ENCODE results near the gene ERCC6L.
A peak's percentile ranks its signal among the peaks of the same experiment; 100 is the strongest.

Gene ERCC6L

GRCh38 chrX:72276478-72276953 lies 37.7 kb upstream of the ERCC6L start:
- Histone ChIP-seq H3K4ac (ENCODE audit: low read length) (no peak overlapping the region), H2BK12ac (ENCODE audit: low read length) (no peak overlapping the region), H3K4me3 (ENCODE audit: low read length in 2 of 2) (peak overlapping the region; percentile 88 to 90), H3K18ac (ENCODE audit: low read length) (peak overlapping the region; percentile 89), H3K4me1 (ENCODE audit: control insufficient read depth in 2 of 2, insufficient read depth in 1 of 2, low read depth in 1 of 2, low read length in 2 of 2) (peaks cover 10 to 16% of the 10 kb centered on the region in 2 donors), H3K23ac (ENCODE audit: low read depth, low read length, poor library complexity) (no peak overlapping the region), H3K9ac (ENCODE audit: low read depth, low read length, poor library complexity) (peak overlapping the region; percentile 81), H4K8ac (ENCODE audit: low read depth, low read length) (no peak overlapping the region), H2BK15ac (ENCODE audit: low read length) (no peak overlapping the region), H2AK5ac (ENCODE audit: low read depth, low read length) (no peak overlapping the region), H4K91ac (ENCODE audit: low read depth, low read length, poor library complexity) (no peak overlapping the region), H2AFZ (ENCODE audit: low read length) (peak overlapping the region; percentile 89), H3K27ac (replicated peaks; ENCODE audit: low read length) (peak overlapping the region; percentile 39), H3K9me3 (replicated peaks in 1 of 2; ENCODE audit: control insufficient read depth in 2 of 2, insufficient read depth in 1 of 2, low read depth in 1 of 2, low read length in 2 of 2) (no peaks in the 10 kb centered on the region), H3K14ac (ENCODE audit: low read length) (no peak overlapping the region), H2BK120ac (ENCODE audit: low read depth, low read length) (no peak overlapping the region), H3K4me2 (ENCODE audit: insufficient read depth, low read length, poor library complexity, severe bottlenecking) (peak overlapping the region; percentile 33), H3K27me3 (ENCODE audit: control insufficient read depth in 3 of 3, insufficient read depth in 3 of 3, low read depth in 1 of 3, low read length in 3 of 3) (peaks cover 0 to 5% (median 0%) of the 10 kb centered on the region in 3 experiments), H3K36me3 (replicated peaks in 1 of 2; ENCODE audit: control insufficient read depth in 2 of 2, insufficient read depth in 2 of 2, low read length in 2 of 2) (peaks cover 31 to 50% of the 10 kb centered on the region in 2 donors), H2BK5ac (ENCODE audit: low read length) (no peak overlapping the region), H3K79me1 (ENCODE audit: low read depth, low read length) (peaks cover 4% of the 10 kb centered on the region)
- no CpG with 5 or more reads among the region's 18 CpGs for WGBS, 2 donors (ENCODE audit: extremely low coverage in 2 of 2, insufficient read length in 2 of 2, insufficient replicate concordance in 1 of 2)
- DNase-seq (ENCODE audit: low spot score) = no peak

DNA sequence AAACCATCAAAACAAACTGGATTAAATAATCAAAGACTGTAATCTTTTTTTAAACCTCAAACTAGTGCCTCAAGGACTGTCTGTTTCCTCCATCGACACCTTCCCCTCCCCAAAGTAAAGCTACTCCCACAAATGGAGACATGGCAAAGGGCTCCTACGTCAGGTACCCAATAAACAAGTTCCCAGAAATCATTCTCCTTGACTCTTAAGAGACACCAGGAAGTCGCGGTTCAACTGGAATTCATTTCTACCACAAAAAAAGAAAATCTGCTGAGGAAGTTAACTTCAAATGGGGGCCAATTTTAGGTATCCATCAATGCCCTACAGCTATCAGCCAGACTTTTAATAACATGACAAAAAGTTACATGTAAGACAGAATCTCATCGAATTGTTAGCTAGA lies 35.7 kb upstream of the ERCC6L start:
- Histone ChIP-seq H4K91ac (ENCODE audit: low read depth, low read length, poor library complexity) (no peak overlapping the region), H2AK5ac (ENCODE audit: low read depth, low read length) (no peak overlapping the region), H3K4me1 (ENCODE audit: control insufficient read depth in 2 of 2, insufficient read depth in 1 of 2, low read depth in 1 of 2, low read length in 2 of 2) (peaks cover 5 to 9% of the 10 kb centered on the region in 2 donors), H3K23ac (ENCODE audit: low read depth, low read length, poor library complexity) (no peak overlapping the region), H3K9me3 (replicated peaks in 1 of 2; ENCODE audit: control insufficient read depth in 2 of 2, insufficient read depth in 1 of 2, low read depth in 1 of 2, low read length in 2 of 2) (no peaks in the 10 kb centered on the region), H2BK5ac (ENCODE audit: low read length) (no peak overlapping the region), H3K27me3 (ENCODE audit: control insufficient read depth in 3 of 3, insufficient read depth in 3 of 3, low read depth in 1 of 3, low read length in 3 of 3) (peaks cover 0 to 5% (median 0%) of the 10 kb centered on the region in 3 experiments), H3K27ac (replicated peaks; ENCODE audit: low read length) (no peak overlapping the region), H2AFZ (ENCODE audit: low read length) (no peak overlapping the region), H3K36me3 (replicated peaks in 1 of 2; ENCODE audit: control insufficient read depth in 2 of 2, insufficient read depth in 2 of 2, low read length in 2 of 2) (peaks cover 40 to 69% of the 10 kb centered on the region in 2 donors), H2BK15ac (ENCODE audit: low read length) (no peak overlapping the region), H3K14ac (ENCODE audit: low read length) (no peak overlapping the region), H4K8ac (ENCODE audit: low read depth, low read length) (no peak overlapping the region), H2BK120ac (ENCODE audit: low read depth, low read length) (no peak overlapping the region), H3K18ac (ENCODE audit: low read length) (no peak overlapping the region), H3K79me1 (ENCODE audit: low read depth, low read length) (peaks cover 4% of the 10 kb centered on the region), H3K9ac (ENCODE audit: low read depth, low read length, poor library complexity) (no peak overlapping the region), H3K4me2 (ENCODE audit: insufficient read depth, low read length, poor library complexity, severe bottlenecking) (no peak overlapping the region), H3K4me3 (ENCODE audit: low read length in 2 of 2) (no peak overlapping the region), H3K4ac (ENCODE audit: low read length) (no peak overlapping the region), H2BK12ac (ENCODE audit: low read length) (no peak overlapping the region)
- no peak for DNase-seq (ENCODE audit: low spot score)
- WGBS, 2 donors (ENCODE audit: extremely low coverage in 2 of 2, insufficient read length in 2 of 2, insufficient replicate concordance in 1 of 2) = no CpG with 5 or more reads among the region's 5 CpGs

GRCh38 chrX:72273718-72274117 lies 34.9 kb upstream of the ERCC6L start:
- H2BK5ac ChIP-seq (ENCODE audit: low read length) = no peak overlapping the region
- peaks cover 0 to 3% (median 0%) of the 10 kb centered on the region in 3 experiments for H3K27me3 ChIP-seq (ENCODE audit: control insufficient read depth in 3 of 3, insufficient read depth in 3 of 3, low read depth in 1 of 3, low read length in 3 of 3)
- peaks cover 40 to 78% of the 10 kb centered on the region in 2 donors for H3K36me3 ChIP-seq (replicated peaks in 1 of 2; ENCODE audit: control insufficient read depth in 2 of 2, insufficient read depth in 2 of 2, low read length in 2 of 2)
- H2BK120ac ChIP-seq (ENCODE audit: low read depth, low read length) = no peak overlapping the region
- no CpG with 5 or more reads among the region's 6 CpGs for WGBS, 2 donors (ENCODE audit: extremely low coverage in 2 of 2, insufficient read length in 2 of 2, insufficient replicate concordance in 1 of 2)
- no peak overlapping the region for H2AFZ ChIP-seq (ENCODE audit: low read length)
- no peak overlapping the region for H2BK12ac ChIP-seq (ENCODE audit: low read length)
- no peak overlapping the region for H3K14ac ChIP-seq (ENCODE audit: low read length)
- no peaks in the 10 kb centered on the region for H3K9me3 ChIP-seq (replicated peaks in 1 of 2; ENCODE audit: control insufficient read depth in 2 of 2, insufficient read depth in 1 of 2, low read depth in 1 of 2, low read length in 2 of 2)
- peaks cover 5 to 9% of the 10 kb centered on the region in 2 donors for H3K4me1 ChIP-seq (ENCODE audit: control insufficient read depth in 2 of 2, insufficient read depth in 1 of 2, low read depth in 1 of 2, low read length in 2 of 2)
- no peak overlapping the region for H2AK5ac ChIP-seq (ENCODE audit: low read depth, low read length)
- no peak overlapping the region for H3K4ac ChIP-seq (ENCODE audit: low read length)
- H4K8ac ChIP-seq (ENCODE audit: low read depth, low read length) = no peak overlapping the region
- H3K79me1 ChIP-seq (ENCODE audit: low read depth, low read length) = peaks cover 4% of the 10 kb centered on the region
- H3K18ac ChIP-seq (ENCODE audit: low read length) = no peak overlapping the region
- no peak overlapping the region for H3K23ac ChIP-seq (ENCODE audit: low read depth, low read length, poor library complexity)
- no peak overlapping the region for H2BK15ac ChIP-seq (ENCODE audit: low read length)
- H3K4me3 ChIP-seq (ENCODE audit: low read length in 2 of 2) = no peak overlapping the region
- no peak overlapping the region for H3K9ac ChIP-seq (ENCODE audit: low read depth, low read length, poor library complexity)
- DNase-seq (ENCODE audit: low spot score) = no peak
- no peak overlapping the region for H3K4me2 ChIP-seq (ENCODE audit: insufficient read depth, low read length, poor library complexity, severe bottlenecking)
- H4K91ac ChIP-seq (ENCODE audit: low read depth, low read length, poor library complexity) = no peak overlapping the region
- no peak overlapping the region for H3K27ac ChIP-seq (replicated peaks; ENCODE audit: low read length)

DNA sequence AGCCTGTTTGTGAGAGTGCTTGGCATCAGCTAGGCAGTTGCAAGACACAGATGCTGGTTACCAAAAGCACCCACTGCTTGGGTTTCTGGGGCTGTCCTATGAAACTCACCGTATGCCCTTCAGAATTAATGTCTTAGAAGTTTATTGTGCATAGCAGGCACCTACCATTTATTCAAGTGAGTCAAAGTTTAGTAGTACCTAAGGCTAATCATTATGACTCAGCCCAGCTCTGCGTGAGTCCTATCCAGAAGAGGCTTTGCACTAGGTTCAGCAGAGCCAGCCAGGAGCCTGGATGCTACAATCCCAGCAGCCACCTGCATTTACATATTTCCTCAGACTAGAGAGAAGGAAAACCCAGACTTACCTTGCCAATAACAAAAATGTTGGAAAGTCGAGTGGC lies 34.0 kb upstream of the ERCC6L start:
- H3K4ac ChIP-seq (ENCODE audit: low read length) = no peak overlapping the region
- no peak overlapping the region for H2BK12ac ChIP-seq (ENCODE audit: low read length)
- peaks cover 4% of the 10 kb centered on the region for H3K79me1 ChIP-seq (ENCODE audit: low read depth, low read length)
- no peak overlapping the region for H3K23ac ChIP-seq (ENCODE audit: low read depth, low read length, poor library complexity)
- no CpG with 5 or more reads among the region's 3 CpGs for WGBS, 2 donors (ENCODE audit: extremely low coverage in 2 of 2, insufficient read length in 2 of 2, insufficient replicate concordance in 1 of 2)
- DNase-seq (ENCODE audit: low spot score) = no peak
- H3K14ac ChIP-seq (ENCODE audit: low read length) = no peak overlapping the region
- no peaks in the 10 kb centered on the region for H3K27me3 ChIP-seq (ENCODE audit: control insufficient read depth in 3 of 3, insufficient read depth in 3 of 3, low read depth in 1 of 3, low read length in 3 of 3)
- H2BK5ac ChIP-seq (ENCODE audit: low read length) = no peak overlapping the region
- no peak overlapping the region for H3K27ac ChIP-seq (replicated peaks; ENCODE audit: low read length)
- H3K9ac ChIP-seq (ENCODE audit: low read depth, low read length, poor library complexity) = no peak overlapping the region
- no peak overlapping the region for H3K18ac ChIP-seq (ENCODE audit: low read length)
- no peak overlapping the region for H2BK15ac ChIP-seq (ENCODE audit: low read length)
- no peak overlapping the region for H2AFZ ChIP-seq (ENCODE audit: low read length)
- H4K91ac ChIP-seq (ENCODE audit: low read depth, low read length, poor library complexity) = no peak overlapping the region
- no peaks in the 10 kb centered on the region for H3K9me3 ChIP-seq (replicated peaks in 1 of 2; ENCODE audit: control insufficient read depth in 2 of 2, insufficient read depth in 1 of 2, low read depth in 1 of 2, low read length in 2 of 2)
- H3K36me3 ChIP-seq (replicated peaks in 1 of 2; ENCODE audit: control insufficient read depth in 2 of 2, insufficient read depth in 2 of 2, low read length in 2 of 2) = peaks cover 41 to 86% of the 10 kb centered on the region in 2 donors
- H3K4me1 ChIP-seq (ENCODE audit: control insufficient read depth in 2 of 2, insufficient read depth in 1 of 2, low read depth in 1 of 2, low read length in 2 of 2) = peaks cover 5 to 9% of the 10 kb centered on the region in 2 donors
- peak overlapping the region; percentile 11 for H3K4me2 ChIP-seq (ENCODE audit: insufficient read depth, low read length, poor library complexity, severe bottlenecking)
- H2AK5ac ChIP-seq (ENCODE audit: low read depth, low read length) = no peak overlapping the region
- no peak overlapping the region for H4K8ac ChIP-seq (ENCODE audit: low read depth, low read length)
- no peak overlapping the region for H2BK120ac ChIP-seq (ENCODE audit: low read depth, low read length)
- no peak overlapping the region for H3K4me3 ChIP-seq (ENCODE audit: low read length in 2 of 2)

All from neuronal stem cell (in vitro differentiated cells).